ENCODE measurements around the gene ZC3HAV1L. TPM values are rescaled to one million over a fixed set of nuclear protein-coding genes. Genes with fewer than 3 reads are reported as not detected.
"Not testable (repeated sequence)": the region's sequence is repeated elsewhere in the genome, so short reads cannot be mapped to it uniquely, and the experiment has no call there.

ZC3HAV1L gene
- total RNA-seq, 2 donors from 2014 or later, result 6.2 to 20.8 TPM

- H3K27me3 ChIP-seq, result no peaks in the 10 kb centered on the region
- intact Hi-C loops (cut with DNase I), result no loop called here
- no peak for TF ChIP-seq POLR2A (IDR thresholded peaks at IDR 0.05)
- no peak for TF ChIP-seq CTCF (IDR thresholded peaks at IDR 0.05)
- 94 to 95% methylated on average over 4 of the region's 4 CpGs for WGBS, 2 donors
- no peaks in the 10 kb centered on the region for H3K9me3 ChIP-seq
- DNase-seq (no peak), ATAC-seq (no peak)
- H3K4me1 ChIP-seq, result peaks cover 10% of the 10 kb centered on the region
- H3K36me3 ChIP-seq (replicated peaks in 1 of 2; ENCODE audit: insufficient read depth in 1 of 2, low read depth in 2 of 2), result peaks cover 0 to under 1% of the 10 kb centered on the region in 2 donors
- H3K27ac ChIP-seq, result no peak overlapping the region
- no peak overlapping the region for H3K4me3 ChIP-seq
These were observed 3.4 kb downstream of the ZC3HAV1L start for GRCh38 chr7:139032473-139032872.

- TF ChIP-seq CTCF (IDR thresholded peaks at IDR 0.05) (no peak), POLR2A (IDR thresholded peaks at IDR 0.05) (no peak)
- Histone ChIP-seq H3K4me1 (no peaks in the 10 kb centered on the region), H3K4me3 (no peak overlapping the region), H3K36me3 (replicated peaks in 1 of 2; ENCODE audit: insufficient read depth in 1 of 2, low read depth in 2 of 2) (peaks cover 0 to 1% of the 10 kb centered on the region in 2 donors), H3K27me3 (no peaks in the 10 kb centered on the region), H3K9me3 (no peaks in the 10 kb centered on the region), H3K27ac (no peak overlapping the region)
- DNase-seq (no peak), ATAC-seq (no peak)
- 88 to 93% methylated on average over 2 to 3 of the region's 3 CpGs for WGBS, 2 donors
- intact Hi-C loops (cut with DNase I), result no loop called here
These were observed 6.5 kb downstream of the ZC3HAV1L start for GRCh38 chr7:139029353-139029752.

- Histone ChIP-seq H3K27me3 (no peaks in the 10 kb centered on the region), H3K9me3 (no peaks in the 10 kb centered on the region), H3K27ac (no peak overlapping the region), H3K36me3 (replicated peaks in 1 of 2; ENCODE audit: insufficient read depth in 1 of 2, low read depth in 2 of 2) (peaks cover 0 to 5% of the 10 kb centered on the region in 2 donors), H3K4me1 (no peaks in the 10 kb centered on the region), H3K4me3 (no peak overlapping the region)
- DNase-seq (no peak), ATAC-seq (no peak)
- TF ChIP-seq POLR2A (IDR thresholded peaks at IDR 0.05) (no peak), CTCF (IDR thresholded peaks at IDR 0.05) (no peak)
- WGBS, 2 donors, result 76 to 84% methylated on average over 6 of the region's 6 CpGs
- intact Hi-C loops (cut with DNase I), result no loop called here
These were observed 9.3 kb downstream of the ZC3HAV1L start for GRCh38 chr7:139026551-139026950.

DNA sequence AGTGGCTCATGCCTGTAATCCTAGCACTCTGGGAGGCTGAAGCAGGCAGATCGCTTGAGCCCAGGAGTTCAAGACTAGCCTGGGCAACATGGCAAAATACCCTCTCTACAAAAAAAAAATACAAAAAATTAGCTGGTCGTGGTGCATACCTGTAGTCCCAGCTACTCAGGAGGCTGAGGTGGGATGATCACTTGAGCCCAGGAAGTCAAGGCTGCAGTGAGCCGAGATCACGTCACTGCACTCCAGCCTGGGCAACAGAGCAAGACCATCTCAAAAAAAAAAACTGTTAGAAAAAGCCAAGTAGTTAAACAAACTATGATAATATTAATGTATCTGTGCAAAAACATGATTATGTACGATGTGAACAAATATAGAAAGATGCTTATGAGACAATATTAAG, 10.0 kb downstream of the ZC3HAV1L start:
- ATAC-seq; H3K9me3 ChIP-seq; H3K36me3 ChIP-seq (replicated peaks in 1 of 2; ENCODE audit: insufficient read depth in 1 of 2, low read depth in 2 of 2); H3K4me1 ChIP-seq; intact Hi-C loops (cut with DNase I); H3K4me3 ChIP-seq; H3K27me3 ChIP-seq; DNase-seq; H3K27ac ChIP-seq: not testable (repeated sequence)
- 77 to 80% methylated on average over 5 of the region's 5 CpGs for WGBS, 2 donors

- no peak for ATAC-seq
- no peak overlapping the region for H3K27ac ChIP-seq
- TF ChIP-seq CTCF (IDR thresholded peaks at IDR 0.05), result no peak
- TF ChIP-seq POLR2A (IDR thresholded peaks at IDR 0.05), result no peak
- WGBS, 2 donors, result 76 to 84% methylated on average over 5 of the region's 5 CpGs
- no peaks in the 10 kb centered on the region for H3K9me3 ChIP-seq
- intact Hi-C loops (cut with DNase I), result no loop called here
- no peaks in the 10 kb centered on the region for H3K27me3 ChIP-seq
- H3K36me3 ChIP-seq (replicated peaks in 1 of 2; ENCODE audit: insufficient read depth in 1 of 2, low read depth in 2 of 2), result peaks cover 0 to 5% of the 10 kb centered on the region in 2 donors
- H3K4me3 ChIP-seq, result no peak overlapping the region
- DNase-seq, result no peak
- no peaks in the 10 kb centered on the region for H3K4me1 ChIP-seq
These were observed 12.8 kb downstream of the ZC3HAV1L start for GRCh38 chr7:139023076-139023475.

Data from body of pancreas (tissue), 4 donors.